T1000 (cell line): Measurements from ENCODE around the gene NOLC1.

Source experiments
- DNase-seq: peaks from one replicate; lab custom pipeline; 2025; ENCODE audit warnings: mixed read lengths; lab: John Stamatoyannopoulos, UW

NOLC1 gene

DNA sequence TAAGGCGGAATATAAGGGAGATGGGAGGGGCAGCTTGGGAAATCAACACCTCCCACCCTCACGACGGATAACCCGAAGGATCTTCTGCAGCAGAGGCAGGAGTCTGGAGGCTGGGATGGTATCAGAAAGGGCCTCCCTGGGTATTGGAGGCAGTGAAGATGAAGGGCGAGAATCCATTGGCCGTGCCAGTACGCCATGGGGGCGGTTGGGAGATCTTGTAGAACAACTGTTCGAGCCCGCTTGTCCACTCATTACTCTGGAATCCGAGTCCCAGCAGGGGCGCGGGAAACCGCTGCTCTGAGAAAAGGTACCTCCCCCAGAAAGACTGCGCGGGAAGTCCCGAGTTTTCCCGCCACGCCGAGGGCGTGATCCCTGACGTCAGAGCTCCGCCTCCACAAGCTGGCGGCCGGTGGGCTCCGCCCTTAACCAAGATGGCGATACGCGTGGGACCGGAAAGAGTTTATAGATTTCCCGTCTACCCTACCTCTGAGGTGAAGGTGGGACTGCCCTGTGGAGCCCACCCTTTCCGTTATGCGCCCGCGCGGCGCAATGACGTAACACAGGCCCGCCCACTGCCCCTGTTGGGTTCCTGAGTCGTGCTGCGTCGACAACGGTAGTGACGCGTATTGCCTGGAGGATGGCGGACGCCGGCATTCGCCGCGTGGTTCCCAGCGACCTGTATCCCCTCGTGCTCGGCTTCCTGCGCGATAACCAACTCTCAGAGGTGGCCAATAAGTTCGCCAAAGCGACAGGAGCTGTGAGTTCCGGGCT lies at the start of gene NOLC1:
NOLC1 (plus strand) TSS at position 616 of the 771 bp plus-strand sequence; CDS start at position 638, 22 bp downstream.
- peak; percentile 98 for DNase-seq

DNA sequence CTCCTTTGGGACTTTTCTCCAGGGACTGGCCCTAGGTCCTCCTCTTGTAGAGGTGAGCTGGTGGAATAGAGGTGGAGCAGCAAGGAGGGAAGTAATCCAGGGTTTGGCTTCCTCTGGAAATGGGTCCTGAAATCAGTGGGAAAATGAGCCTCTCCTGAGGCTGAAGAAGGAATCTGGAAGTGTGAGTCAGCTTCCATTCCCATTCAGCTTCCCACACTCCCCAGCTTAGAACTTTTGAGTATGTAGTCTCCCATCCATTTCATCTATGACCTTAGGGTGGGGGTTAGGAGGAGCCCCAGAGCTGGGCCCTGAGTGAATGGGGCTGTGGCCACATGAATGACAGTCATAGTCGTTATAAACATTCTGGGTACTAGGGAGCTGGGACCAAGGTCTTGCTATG lies 49.8 kb upstream of the NOLC1 start:
- no peak for DNase-seq

DNA sequence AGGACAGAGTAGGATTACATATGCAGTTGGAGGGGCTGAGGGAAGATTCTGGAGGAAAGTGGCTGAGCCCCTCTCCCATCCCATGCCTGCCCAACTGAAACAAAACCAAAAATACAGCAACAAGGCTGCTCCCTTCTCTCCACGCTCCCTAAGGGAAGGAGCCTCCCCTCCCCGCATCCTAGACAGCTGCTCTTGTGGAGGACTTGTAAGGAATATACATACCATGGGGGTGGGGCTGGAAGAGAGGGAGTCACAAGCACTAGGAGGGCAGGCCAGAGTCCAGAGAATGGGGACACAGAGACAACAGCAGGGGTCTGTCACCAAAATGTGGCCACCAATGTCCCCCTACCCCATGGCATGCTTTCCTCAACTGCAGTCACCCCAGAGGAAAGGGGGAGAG lies 45.2 kb upstream of the NOLC1 start:
- no peak for DNase-seq

DNA sequence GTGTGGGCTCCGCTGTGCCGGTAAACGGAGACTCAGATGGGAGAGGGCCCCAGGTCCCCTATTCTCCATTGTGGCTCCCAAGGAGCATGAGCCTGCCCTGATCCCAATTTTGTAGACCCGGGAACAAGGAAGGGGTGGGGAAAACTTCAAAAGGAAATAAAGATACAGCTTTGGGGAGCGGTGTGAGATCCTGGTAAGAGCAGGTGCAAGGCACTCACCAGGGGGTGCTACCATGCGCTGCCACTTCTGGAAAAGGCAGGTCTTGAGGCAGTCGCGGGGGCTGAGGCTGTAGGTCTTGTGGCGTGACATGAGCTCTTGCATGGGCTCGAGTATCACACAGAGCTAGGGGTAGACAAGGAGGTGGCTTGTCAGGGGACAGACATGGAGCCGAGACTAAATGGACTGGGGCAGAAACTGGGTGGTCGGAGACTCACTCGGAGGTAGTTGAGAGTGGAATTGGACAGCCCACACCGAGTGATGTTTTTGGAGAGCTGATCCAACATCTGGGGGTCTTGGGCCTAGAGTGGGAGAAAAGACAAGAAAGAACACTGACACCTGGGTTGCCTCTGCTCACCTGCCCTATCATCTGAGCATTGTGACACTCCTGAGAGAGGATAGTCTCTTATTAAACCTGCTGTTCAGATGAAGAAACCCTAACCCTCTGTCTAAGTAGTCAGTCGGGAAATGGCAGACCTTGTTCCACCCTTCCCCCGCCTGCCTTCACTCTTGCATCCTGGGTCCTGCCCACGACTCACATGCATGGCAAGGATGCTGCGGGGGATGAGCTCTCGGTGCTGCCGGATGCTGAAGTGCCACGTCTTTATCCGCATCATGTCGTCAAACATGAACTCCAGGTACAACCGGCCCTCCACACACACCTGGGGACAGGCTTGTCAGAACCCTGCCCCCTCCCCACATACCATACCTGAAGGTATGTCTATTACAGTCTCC lies 42.7 kb upstream of the NOLC1 start:
- no peak for DNase-seq

DNA sequence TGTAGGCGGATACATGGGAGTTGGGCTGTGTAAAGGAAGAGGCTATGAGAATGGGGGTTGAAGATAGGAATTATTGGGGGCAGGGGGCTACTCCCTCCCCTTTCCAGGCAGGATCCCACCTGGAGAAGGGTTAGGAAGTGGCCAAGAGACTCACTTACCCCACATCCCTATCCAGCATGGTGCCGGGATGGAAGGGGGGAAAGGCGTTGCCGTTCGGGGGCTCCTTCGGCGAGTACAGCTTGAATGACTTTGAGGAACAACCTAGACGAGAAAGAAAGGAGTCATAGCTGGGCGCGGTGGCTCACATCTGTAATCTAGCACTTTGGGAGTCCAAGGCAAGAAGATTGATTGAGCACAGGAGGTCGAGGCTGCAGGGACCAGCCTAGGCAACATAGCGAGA lies 40.9 kb upstream of the NOLC1 start:
- no peak for DNase-seq

DNA sequence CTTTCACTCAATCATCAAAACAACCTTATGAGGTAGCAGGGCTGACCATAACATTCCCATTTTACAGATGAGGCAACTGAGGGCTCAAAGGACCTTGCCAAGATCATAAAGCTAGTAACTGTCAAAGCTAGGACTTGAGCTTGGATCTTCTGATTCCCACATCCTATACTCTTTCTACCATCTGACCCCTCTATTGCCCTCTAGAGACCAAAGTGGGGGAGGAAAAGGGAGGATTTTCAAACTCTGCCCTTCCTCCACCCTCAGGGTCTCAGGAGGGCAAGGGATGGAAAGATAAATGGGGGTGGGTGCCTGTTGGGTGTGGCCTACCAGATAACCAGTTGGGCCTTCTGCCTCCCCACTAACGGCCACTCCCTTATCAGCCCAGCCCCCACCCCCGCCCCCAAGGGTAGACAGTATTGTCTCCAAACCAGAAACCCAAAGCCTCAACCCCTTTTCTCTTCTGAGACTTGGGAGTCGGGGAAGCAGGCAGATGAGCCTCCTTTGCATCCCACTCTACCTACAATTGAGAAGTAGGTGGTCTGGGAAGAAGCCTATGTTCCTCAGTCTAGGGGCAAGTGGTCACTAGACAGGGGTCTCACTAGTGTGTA lies 39.9 kb upstream of the NOLC1 start:
- DNase-seq = no peak

DNA sequence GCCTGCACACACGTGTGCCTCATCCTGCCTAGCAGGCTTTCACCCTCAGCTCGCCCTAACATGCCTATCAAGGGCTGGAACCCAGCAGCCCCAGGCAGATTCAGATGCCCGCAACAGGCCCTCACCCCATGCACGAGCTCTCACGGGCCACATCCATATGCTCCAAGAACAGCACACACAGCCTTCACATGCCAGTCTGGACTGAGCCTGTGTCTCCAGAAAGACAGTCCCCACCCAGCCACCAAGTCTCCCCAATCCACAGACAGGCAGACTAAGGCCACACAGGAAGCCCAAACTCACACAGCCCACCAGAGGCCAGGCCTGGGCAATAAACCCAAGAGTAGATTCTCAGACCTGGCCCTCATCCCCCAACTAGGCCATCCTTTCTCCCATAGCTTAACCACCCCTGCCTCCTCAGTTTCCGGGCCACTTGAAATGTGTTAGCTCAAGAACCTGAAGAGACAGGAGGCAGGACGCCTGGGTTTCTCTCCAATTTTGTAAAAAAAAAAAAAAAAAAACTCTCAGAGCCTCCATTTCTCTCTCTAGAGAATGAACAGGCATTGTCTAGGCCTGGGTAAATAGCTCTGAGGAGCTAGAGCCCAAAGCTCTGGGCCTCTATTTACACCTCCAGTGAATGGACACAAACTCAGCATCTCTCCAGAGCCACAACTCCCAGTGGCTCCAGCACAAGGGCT lies 38.8 kb upstream of the NOLC1 start:
- no peak for DNase-seq

DNA sequence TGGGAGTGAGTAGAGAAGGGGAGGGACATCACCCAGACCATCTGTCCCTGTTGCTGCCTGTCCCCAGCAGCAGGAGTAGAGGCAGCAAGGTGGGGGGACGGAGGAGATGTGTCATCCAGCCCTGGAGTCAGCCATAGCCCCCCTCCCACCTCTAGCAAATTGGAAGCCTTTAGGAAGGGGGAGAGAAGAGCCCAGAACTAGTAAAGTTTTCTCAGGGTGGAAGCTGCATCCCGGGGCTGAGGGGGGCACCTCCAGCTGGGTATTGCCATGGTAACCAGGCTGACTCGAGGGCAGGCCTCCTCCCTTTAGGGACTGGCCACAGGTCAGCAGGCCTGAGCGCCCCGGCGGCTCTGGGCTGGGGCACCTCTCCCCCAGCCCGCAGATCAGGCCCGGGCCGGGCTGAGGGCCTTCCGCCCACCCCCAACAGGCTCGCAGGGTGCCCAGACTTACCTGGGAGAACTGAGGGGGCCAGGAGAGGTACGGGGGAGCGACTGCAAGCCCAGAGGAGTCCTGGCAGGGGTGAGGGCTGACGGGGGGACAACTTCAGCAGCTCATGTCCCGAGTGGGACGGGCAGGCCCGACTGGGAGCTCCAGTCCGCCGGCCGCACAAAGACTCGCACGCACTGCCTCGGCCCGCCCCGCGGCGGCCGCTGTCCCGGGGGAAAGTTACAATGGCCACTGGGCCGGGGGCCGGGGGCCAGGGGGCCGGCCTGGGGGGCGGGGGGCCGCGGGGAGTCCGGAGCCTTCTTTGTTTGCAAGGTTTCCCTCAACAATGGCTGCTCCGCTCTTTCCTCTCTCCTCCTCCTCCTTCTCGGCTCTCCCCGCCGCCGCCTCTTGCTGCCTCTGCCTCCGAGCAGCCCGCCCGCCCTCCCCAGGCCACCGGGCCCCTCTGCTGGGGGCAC lies 38.0 kb upstream of the NOLC1 start:
- DNase-seq = no peak

DNA sequence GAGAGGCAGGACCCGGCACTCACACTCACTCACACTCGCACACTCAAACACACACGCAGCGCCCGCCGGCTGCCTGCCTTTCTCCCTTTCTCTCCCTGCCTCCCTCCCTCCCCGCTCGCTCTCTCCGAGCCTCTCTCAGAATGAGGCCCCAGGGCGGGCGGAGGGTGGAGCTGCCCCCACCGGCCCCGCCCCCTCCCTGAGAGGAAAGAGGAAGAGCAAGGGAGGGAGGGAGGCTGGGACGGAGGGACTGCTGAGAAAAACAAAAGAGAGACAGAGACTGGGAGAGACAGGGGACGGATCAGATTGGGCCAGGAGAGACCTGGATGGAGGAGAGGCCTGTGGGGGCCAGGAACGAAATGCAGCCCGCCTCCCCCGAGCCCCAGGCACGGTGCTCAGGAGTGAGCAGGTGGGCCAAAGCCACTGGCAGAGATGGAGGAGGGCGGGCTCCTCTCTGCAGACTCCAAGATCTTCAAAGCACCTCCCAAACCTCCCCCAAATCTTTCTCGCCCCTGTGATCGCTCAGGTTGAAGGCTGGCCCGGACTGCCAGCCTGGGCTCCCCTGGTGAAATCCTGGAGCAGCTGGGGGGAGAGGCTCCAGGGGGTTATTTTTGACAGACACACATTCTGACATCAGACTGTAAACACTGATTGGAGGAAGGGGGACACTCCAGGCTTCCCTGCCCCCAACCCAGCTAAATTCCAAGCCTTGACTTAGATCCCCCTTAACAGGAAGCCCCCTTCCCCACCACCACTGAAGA lies 37.1 kb upstream of the NOLC1 start:
- DNase-seq = peak; percentile 60

DNA sequence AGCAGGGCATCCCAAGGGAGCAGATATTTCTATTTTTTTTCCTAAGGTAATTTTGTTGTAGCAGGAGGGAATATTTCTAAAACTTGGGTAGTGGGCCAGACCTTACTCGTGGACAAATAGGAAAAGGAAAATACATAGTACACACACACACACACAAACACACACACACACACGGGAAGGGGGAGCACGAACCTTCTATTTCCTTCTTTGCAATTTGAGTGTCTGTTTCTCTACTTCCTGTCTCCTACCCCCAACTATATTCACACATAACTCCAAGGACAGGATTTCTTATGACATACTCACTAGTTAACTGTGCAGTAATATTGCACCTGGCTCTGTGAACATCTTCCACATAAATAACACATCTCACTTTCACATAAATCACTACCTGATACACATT lies 36.4 kb upstream of the NOLC1 start:
- no peak for DNase-seq

DNA sequence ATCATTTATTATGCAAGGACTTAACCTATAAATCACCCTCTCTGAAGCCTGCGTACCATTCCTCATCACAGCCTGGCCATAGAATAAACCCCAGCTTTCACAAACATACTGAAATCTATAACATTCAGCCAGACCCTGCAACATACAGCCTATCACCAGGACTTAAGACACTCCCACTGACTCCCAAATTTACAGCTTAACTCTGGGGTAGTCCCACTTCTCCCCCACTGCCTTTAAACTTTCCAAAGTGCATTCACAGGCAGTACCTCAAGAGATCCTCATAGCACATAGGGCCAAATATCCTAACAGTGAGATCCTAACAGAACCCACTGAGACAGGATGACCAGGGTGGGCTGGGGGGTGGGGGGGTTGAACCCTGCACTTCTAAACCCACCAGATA lies 35.5 kb upstream of the NOLC1 start:
- no peak for DNase-seq

DNA sequence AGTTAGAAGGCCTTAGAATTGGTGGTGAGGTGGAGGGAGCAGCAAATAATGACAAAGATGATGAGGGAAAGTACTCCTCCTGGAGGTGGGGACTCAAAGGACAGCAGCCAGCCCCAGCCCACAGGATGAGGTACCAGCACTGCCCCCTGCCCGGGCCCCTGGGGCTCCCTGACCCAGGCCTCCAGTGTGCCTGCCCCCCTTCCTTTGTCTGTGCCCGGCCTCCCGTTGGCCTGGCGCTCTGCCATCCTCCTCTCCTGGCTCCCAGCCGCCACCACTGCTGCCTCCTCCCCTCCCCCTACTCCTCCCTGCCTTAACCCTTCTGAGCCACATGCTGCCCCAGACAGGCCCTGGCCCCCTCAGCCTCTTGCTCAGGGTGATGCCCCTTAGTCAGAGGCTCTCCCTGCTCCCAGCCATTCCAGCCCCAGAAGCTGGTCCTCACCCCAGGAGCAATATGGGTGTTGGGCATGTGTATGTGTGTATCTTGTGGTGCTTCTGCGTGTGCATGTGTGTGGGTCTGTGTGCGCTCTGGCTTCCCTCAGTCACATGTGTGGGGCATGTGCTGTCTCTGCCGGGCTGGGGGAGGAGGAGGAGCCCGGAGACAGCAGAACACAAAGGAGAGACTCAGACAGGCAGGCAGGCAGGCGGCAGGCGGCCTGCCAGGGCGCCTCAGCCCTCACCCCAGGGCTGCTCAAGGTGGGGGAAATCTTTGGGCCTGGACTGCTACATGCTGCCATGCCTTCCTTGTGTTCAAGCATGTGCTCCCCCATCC lies 34.6 kb upstream of the NOLC1 start:
- peak; percentile 63 for DNase-seq

DNA sequence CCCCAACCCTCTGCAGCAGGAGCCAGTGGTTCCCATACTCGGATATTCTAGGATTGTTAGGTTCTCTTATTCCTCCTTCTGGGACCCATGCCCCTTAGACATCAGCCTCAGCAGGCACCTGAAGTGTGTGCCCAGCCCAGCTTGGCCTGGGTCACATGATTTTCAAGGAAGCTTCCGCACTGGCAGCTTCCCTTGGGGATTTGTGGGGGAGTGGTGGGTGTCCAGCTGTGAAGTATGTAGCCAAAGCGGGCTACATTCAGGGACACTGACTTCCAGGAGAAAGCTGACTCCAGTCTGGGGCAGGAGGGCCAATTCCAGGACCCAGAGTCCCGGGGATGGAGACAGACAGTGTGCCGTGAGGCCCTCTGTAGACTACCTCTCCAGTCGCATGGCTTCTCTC lies 33.3 kb upstream of the NOLC1 start:
- no peak for DNase-seq

DNA sequence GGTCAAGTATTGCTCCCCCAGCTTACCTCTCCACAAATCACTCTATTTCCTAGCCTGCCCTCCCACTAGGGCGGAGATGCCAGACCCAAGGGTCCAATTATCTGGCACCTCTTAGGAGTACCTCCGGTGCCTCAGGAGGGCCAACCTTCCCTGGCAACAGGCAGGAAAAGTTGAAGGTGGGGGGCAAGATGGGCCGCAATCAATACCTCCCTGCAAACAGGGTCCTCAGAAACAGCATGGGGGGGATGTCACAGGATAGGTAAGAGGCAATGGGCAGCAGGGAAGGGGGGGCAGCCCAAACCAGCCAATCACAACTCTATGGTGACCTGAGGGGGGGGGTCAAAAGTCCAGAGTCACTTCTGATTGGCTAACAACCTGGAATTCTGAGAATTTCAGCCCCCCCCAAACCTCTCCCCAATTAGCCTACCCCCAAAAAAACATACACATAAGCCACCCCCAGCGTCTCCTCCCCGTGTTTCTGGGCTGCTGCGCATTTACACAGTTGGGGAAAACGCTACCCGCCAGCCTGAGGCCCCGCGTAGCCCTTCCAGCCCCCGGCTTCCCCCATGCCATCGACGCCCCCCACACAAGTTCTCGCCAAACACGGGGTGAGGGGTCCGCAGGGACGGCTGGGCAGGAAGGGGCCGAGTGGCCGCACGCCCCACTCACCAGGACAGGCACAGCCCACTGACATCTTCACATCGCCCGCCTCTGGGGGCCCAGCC lies 32.6 kb upstream of the NOLC1 start:
- peak; percentile 46 for DNase-seq

DNA sequence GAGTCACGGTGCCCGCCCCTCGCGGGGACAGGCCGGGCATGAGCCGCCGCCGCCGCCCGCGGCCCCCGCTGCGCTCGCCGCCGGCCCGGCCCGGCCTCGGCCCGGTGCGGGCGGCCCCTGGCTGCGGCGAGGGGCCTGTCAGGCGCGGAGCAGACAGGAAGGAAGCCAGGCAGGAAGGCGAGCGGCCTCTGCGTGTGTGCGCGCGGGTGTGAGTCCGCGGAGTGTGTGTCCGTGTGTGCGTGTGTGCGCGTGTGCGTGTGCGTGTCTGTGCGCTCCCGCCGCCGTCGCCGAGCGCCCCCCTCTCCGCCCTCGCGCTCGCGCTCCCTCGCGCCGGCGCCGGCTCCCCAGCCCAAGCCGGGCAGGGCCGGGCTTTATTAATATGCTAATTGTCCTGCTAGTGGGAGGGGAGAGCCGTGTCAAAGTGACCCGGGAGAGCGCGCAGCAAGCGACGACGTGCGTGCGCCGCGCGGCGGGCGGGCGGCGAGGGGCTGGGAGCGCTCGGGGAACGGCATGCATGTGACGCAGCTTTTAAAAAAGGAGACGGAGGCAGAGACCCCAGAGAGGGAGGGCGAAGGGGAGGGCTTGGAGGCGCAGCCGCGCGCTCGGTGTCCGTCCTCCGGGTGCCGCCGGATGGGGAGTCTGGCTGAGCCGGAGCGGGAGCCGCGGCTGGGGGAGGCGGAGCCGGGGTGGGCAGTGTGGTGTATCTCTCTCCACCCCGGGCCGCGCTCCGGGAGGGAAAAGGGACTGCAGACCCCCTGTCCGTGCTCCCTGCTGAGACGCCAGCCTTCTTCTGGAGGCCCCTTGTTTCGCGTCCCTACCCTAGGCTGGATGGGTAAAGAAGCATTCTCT lies 31.8 kb upstream of the NOLC1 start, which contains the start of gene LDB1:
LDB1 (minus strand) TSS at position 227 of the 849 bp plus-strand sequence. CDS start 258 bp downstream, outside the sequence.
- DNase-seq = peak; percentile 43

DNA sequence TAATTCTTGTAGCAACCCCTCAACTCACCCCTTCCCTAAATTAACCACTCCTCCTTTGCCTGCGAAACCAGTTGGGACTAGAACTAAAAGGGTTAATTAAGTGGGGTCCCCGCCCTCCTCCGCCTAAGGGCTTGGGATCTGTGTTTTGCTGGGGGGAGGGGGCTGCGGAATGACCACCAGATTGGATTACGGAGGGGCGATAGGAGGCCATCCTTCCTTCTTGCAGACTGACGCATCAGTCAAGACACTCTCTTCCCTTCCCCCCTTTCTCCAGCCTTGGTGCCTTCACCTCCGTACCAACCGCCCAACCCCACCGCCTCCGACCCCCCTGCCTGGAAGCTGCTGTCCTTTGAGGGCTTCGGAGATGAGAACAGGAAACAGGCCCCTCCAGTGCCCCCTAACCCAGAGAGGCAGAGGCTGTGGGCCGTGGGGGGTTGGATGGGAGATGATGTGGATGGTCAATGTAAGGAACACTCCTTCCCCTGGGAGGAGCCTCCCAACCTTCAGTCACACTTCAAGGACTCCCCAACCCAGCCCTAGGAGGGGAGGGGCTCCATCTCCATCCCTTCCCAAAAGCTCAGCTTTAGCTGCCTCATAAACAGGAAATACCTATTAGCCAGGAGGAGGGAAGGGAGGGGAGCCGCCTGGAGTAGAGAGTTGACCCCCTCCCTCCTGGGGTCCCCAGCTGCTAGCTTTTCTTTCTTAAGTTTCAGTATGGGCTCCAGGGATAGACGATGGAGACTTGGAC lies 31.0 kb upstream of the NOLC1 start:
- no peak for DNase-seq
